GM19463 (cell line): ENCODE results near the gene SPCS3.
"Not testable (repeated sequence)": the region's sequence is repeated elsewhere in the genome, so short reads cannot be mapped to it uniquely, and the experiment has no call there.

Source experiments
- ATAC-seq: cut with Tn5 transposase; IDR thresholded peaks from one replicate; pipeline ENCODE4 v1.9.1; 2021; ENCODE audit warnings: mild to moderate bottlenecking, moderate library complexity; ENCODE audit not compliant: unreplicated experiment

The SPCS3 gene

DNA sequence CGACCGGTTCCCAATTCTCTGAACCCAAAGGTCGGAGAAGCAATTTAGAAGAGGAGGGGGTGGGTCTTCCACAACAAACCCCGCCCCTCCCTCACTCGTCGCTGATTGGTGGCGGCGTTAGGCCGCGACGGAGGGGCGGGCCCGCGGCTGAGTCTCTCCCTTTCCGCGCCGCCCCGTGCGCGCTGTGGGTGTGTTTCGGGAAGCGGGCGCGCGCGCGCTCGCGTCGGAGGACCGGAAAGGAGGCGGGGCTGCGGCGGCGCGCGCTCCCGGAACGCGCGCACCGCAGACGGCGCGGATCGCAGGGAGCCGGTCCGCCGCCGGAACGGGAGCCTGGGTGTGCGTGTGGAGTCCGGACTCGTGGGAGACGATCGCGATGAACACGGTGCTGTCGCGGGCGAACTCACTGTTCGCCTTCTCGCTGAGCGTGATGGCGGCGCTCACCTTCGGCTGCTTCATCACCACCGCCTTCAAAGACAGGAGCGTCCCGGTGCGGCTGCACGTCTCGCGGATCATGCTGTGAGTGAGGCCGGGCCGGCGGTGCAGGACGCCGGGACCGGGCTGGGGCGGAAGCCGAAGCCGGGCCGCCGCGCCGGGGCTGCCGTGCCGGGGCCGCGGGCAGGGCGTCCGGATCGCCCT is at the start of gene SPCS3:
Gene SPCS3 (plus strand): TSS at position 263 of the 636 bp plus-strand sequence. CDS start 111 bp downstream, at position 374.
- ATAC-seq: peak; percentile 86

DNA sequence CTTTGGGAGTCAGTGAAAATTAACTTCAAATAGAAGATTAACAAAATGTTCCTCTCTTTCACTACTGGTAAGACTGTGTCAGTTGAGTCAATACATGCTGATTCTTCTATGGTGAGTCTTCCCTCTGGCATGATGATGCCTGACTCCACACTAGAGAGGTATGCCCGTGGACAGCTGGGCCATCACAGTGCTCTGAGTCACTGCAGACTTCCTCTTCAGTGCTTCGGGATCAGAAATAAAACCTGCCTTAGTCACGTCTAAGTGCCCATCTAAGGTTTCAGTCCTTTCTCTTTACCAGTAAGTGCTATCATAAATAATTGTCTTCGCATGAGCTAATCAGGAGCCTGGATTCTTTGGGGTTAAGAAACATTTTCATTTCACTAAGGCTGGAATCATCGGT is 49.1 kb upstream of the SPCS3 start:
- ATAC-seq: no peak

DNA sequence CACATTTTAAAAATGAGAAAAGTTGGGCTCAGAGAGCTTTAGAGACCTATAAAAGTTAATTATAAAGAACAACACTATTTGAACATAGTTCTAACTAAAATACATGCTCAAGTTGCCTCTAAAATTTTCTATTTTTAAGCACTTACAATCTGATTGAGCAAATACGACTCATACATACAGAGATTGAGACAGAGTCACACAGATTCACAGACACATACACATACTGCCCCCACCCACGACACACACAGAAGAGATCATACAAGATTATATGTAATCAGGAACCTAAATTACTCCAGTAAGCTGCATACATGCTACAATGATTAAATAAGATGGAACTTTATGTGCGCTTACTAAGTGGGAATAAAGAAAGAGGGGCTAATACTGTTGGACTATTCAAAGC is 48.0 kb upstream of the SPCS3 start:
- no peak for ATAC-seq

DNA sequence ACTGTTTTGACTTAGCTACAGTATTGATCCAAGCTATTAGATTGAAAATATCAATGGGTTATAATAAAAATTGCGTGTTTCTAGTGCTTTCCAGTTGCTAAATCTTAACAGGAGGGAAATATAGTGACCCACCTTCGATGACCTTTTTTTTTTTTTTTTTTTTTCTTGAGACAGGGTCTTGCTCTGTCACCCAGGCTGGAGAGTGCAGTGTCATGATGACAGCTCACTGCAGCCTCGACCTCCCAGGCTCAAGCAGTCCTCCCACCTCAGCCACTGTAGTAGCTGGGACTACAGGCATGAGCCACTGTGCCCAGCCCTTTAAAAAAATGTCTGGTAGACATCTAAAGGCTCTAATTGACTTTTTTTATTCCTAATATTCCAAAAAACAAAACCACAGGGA is 47.0 kb upstream of the SPCS3 start:
- no peak for ATAC-seq

DNA sequence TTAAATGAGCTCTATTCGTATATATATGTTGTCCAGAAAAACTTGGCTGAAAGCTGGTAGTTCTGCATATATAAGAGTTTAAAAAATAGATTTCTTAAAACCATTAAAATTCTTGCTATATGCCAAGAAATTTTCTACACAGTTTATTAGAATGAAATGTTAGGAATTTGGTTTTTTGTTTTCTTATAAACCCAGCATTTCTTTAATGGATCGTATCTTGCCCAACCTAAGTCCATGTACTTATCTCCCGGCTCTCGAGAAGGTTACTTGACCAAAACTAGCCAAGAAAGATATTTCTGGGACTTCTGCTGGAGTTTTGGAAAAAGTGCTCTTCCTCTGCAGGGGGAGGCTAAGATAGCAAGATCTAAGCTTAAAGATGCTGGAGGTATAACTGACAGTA is 46.0 kb upstream of the SPCS3 start:
- ATAC-seq: no peak

DNA sequence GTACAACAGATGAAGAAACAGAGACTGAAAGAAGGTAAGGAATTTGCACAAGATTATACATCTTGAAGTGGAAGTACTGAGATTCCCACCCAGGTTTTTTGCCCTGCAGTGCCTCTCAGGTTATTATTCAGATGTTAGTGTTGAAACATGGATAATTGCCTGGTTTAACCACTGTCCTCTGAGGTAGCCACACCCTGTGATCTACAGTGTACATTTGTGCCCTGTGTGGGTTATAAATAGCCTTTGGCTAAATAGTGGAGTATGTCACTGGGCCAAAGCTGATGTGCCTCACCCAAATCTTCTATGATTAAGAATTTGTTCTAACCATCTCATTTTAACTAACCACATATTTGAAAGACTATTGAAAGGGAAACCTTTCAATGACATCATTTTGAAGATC is 45.3 kb upstream of the SPCS3 start:
- ATAC-seq: no peak

DNA sequence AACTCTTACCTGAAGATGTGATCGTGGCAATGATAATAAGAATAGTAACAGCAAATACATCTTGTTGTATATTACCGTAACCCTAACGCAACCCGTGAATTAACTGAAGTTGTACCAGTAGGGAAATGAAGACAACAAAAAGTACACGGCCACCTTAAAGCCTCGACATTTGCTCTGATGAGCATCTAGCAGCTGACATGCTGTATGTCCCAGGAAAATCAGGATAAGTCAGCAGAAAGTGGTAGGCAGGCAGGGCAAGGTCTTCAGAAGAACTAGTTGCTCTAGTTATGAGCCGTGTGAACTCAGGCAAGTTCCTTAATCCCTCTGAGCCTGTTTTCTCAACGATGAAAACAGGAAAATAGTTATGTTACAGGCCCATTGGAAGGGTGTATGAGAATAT is 43.1 kb upstream of the SPCS3 start:
- no peak for ATAC-seq

DNA sequence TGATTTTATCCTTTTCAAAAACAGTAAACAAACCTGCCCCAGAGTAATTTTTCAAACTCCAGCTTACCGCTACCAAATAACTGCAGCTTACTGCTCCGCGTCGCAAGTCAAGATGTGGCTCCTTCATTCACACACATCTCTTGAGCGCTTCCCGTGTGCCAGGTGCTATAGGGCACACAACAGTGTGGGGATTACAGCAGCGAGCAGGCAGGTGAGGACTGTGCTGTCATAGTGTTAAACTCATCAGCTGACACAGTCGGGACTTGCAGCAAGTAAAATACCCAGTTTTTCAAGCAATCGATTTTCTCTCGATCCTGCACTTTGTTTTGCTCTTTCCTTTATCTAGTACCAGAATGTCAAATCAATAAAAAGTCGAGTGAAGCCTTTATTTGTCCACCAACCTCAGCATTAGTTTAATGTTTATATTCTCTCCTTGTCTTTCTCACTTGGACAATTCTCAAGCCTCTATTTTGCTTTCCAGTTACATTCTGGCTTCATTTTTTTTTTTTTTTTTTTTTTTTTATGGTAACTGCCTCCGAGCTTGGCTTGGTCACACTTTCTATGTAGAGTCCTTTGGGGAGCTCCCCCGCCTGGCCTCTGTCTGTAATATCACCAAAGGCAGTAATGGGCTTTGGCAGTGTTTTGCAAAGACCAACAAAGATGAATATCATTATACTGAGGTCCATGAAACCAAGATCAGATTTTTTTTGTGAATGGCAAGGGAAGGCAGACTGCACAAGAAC is 42.4 kb upstream of the SPCS3 start:
- ATAC-seq: peak; percentile 87

- ATAC-seq: not testable (repeated sequence)
Observed at GRCh38 chr4:176279560-176279959, 40.2 kb upstream of the SPCS3 start.

DNA sequence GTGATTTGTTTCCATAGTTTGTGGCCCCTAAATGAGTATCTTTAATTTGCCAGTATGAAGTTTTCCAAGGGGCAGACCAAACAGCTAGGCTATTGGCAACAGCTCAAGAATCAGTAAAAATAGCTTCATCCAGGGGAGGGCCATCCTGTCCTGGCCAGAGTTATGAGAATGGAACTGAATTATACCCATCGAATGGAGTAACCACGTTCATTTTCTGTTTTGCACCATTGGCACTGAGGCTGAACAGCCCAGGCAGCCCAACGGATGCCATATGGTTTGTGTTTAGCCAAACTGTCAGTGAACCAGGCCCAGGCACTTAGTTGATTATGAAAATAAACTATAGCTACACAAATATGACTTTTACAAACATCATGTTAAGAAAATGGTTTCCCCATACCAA is 33.0 kb upstream of the SPCS3 start:
- ATAC-seq: no peak

DNA sequence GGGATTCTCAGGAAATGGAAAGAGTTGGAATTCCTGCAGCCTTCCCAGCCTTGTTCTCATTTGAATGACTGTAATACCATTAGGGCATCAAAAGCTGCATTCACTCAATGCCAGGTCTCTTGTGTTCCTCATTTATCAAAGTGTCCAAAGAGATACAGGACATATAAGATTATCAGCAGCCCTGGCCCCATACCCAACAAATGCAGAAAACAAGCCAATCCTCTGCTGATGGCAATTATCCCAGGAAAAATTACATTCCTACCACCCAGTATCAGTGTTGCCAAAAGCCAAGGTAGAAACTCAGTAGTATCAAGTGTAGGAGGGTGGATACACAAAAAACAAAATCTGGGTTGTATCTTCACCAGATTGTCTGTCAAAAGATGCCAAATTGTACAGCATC is 32.2 kb upstream of the SPCS3 start:
- no peak for ATAC-seq

DNA sequence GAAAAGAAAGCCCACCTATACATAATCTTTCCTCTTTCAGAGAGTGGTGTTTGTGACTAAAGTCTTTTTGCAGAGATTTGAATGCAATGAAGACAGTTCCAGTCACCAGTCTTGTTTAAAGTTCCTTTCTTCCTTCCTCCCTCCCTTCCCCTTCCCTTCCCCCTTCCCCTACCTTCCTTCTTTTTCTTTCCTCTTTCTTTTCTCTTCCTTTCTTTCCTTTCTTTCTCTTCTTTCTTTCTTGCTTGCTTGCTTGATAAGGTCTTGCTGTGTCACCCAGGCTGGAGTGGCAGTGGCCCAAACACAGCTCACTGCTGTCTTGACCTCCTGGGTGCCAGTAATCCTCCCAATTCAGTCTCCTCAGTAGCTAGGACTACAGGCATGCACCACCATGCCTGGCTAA is 31.7 kb upstream of the SPCS3 start:
- ATAC-seq: no peak

DNA sequence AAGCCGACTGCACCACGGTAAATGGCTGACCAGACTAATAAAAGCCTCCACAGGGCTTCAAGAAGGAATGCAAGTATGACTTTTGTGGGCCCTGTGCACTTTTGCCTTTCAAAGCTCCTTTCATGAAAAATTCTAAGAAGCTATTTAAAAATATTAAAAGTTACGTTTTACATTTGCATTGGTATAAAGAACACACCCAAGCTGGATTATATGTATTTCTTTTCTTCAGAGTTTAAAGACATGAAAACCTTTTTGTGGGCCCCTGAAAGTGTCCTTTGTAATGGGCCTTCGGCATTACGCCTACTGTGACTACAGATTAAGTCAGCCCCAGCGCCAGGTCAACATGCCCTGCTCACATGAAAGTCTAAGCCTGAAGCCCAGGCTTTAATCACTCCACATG is 30.2 kb upstream of the SPCS3 start:
- no peak for ATAC-seq

- no peak for ATAC-seq
Observed at GRCh38 chr4:176290520-176290919, 29.2 kb upstream of the SPCS3 start.

DNA sequence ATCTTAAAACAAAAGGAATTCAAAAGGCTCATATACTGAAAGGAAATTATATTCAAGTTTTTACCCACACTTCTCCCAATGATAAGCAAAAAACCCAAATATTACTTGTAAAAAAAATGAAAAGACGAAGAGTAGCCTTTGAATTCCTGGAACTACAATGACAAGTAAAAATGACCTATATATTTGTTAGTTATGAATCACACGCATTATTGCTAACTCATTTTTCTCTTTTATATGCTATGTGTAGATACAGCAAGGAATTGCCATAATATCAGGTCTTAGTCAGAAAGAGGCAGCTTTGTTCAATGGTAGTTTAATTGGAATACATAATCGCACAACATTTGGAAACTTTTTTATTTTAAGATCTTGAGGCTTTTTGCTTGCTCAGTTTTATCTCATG is 28.0 kb upstream of the SPCS3 start:
- no peak for ATAC-seq

DNA sequence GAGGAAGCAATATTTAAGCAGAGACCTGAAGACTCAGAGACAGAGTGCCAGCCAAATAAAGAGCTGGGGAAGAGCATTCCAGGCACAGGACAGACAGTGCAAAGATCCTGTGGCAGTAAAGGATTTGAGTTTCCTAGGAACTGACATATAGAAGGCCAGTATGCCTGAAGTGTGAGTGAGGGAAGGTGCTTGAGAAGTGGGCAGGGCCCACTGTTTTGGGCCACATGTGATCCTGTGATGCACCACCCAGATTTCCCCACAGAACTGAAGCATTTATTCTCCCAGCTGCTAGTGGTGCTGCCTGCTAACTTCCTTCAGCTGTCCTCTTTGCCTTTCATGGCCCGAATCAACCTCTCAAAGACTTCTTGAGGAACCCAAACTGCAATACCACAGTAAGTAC is 26.8 kb upstream of the SPCS3 start:
- ATAC-seq: no peak

DNA sequence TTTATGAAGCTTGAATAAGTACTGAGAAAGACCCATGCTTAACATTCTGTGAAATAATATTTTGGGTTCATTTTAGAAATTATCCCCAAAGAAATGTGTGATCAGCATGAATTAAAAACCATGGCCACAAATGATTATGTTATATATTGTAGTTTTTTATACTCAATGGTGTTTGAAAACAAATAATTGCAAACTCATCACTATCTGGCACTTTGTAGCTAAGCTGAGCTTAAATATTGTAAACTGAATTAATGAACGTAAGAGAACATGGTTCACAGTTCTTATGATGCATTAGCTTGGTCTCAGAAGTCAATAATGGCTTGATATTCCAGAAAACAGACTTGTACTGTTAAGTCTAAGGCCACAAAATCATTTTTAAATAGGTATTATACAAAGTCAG is 26.1 kb upstream of the SPCS3 start:
- no peak for ATAC-seq

GRCh38 chr4:176295907-176296306 is 23.9 kb upstream of the SPCS3 start:
- ATAC-seq: not testable (repeated sequence)

- no peak for ATAC-seq
Observed at GRCh38 chr4:176298664-176299063, 21.1 kb upstream of the SPCS3 start.

GRCh38 chr4:176300036-176300435 is 19.7 kb upstream of the SPCS3 start:
- no peak for ATAC-seq

DNA sequence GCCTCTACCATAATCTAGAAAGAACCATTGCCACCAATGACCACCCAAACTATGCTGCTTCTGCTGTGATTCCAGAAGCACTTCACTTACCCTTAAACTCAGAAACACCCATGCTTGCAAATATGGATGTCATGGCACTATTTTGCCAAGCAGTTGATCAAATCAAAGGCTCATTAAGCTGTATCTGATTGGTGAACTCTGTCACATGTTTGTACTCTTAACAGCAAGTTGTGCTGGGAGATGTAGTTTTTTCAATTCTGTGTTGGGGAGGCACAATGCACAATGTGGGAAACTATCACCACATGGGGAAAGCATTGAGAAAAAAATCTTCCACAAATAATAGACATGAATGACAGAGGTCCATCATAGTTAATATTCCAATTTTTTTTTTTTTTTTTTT is 19.2 kb upstream of the SPCS3 start:
- no peak for ATAC-seq
